Peyer's patch (tissue), 4 donors: ENCODE results near the gene YIF1A. TPM values are rescaled to one million over a fixed set of nuclear protein-coding genes. Genes with fewer than 3 reads are reported as not detected.

Experiments used
- DNase-seq, 3 donors: peaks; one replicate each; pipeline ENCODE4 v3.0.0-alpha.2; 2017 to 2019
- H3K27ac ChIP-seq, 4 donors: fragments of 200-600 bp; sonication (generic); one replicate each; pipeline ENCODE4 v1.5.1; 2016 to 2019
- H3K27me3 ChIP-seq, 2 donors: fragments of 200-600 bp; sonication (generic); one replicate each; pipeline ENCODE4 v1.5.1; 2019
- H3K36me3 ChIP-seq, 3 donors: fragments of 200-600 bp; sonication (generic); one replicate each; pipeline ENCODE4 v1.5.1; 2016 to 2019
- H3K4me1 ChIP-seq, 4 donors: fragments of 200-600 bp; sonication (generic); one replicate each; pipeline ENCODE4 v1.5.1; 2016 to 2019
- H3K4me3 ChIP-seq, 4 donors: fragments of 200-600 bp; sonication (generic); 1 replicate in 3 of 4; 2 replicates in 1 of 4; pipeline ENCODE4 v1.5.1; 2016 to 2019; ENCODE audit warnings: mild to moderate bottlenecking in 1 of 4
- H3K9me3 ChIP-seq, 4 donors: fragments of 200-600 bp; sonication (generic); one replicate each; pipeline ENCODE4 v1.5.1; 2016 to 2019; ENCODE audit warnings: mild to moderate bottlenecking in 1 of 4
- POLR2A ChIP-seq, 2 donors: fragments of 450-650 bp; IDR thresholded peaks; one replicate each; pipeline ENCODE4 v1.5.1; 2017; ENCODE audit warnings: antibody characterized with exemption in 2 of 2, mild to moderate bottlenecking in 2 of 2, moderate library complexity in 2 of 2
- total RNA-seq, 4 donors: library from RNA; depleted of rRNA; stranded (reverse); fragments of >200 nt; gene quantifications; one replicate each; pipeline ENCODE4 v1.1.0, GENCODE V29; 2016
- TF ChIP-seq, protein P1 (sequence below), 6 experiments: fragments of 450-650 bp in 4 of 6; fragments of 200-600 bp in 2 of 6; sonication (generic) in 1 of 6; IDR thresholded peaks; one replicate each; pipeline ENCODE4 v1.5.1; 2017 to 2019; ENCODE audit warnings: antibody characterized with exemption in 6 of 6, mild to moderate bottlenecking in 3 of 6, moderate library complexity in 1 of 6

The YIF1A gene
- total RNA-seq, 4 donors from 2014 or later: 52.0 to 132 (median 115) TPM

DNA sequence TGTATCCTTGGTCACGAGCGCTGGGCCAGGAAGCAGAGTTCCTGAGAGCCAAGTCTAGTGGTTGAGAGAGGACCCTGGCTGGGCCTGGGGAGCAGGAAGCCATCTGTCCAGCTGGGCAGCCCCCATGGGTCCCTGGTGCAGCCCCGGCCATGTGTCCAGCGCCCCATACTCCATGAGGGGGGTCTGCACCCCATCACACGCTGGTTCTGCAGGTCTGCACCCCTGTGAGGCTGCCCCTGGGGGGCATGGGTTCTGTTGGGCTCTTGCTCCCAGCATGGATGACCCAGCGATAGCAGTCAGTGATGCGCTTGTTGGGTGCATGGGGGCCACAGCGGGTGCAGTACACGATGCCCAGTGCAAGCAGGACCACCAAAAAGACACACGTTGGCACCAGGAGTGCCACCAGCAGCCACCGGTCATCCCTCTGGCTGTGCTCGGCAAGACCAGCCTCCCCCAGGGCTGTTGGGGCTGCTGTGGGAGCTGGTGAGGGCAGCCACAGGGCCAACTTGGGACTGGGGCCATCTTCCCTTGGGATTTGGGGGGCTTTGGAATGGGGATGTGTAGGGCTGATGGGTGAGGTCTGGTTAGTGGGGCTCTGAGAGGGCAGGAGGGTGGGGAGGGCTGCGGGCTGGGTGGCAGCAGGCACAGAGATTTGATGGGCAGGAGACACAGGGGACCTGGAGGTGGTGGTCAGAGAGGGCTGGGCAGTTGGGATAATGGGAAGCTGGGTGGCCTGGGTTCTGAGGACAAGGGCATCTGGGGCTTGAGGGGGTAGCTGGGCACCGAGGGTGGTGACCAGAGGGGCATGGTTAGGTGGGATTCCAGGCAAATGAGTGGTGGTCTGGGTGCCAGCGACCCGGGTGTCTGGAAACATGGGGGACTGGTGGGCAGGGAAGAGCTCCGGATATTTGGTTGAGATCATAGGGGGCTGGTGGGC, 25.9 kb upstream of the YIF1A start:
- peak overlapping the region; percentile 6 to 96 (median 92) for H3K27ac ChIP-seq
- no peaks in the 10 kb centered on the region for H3K27me3 ChIP-seq
- DNase-seq: no peak
- TF ChIP-seq, protein P1, sequence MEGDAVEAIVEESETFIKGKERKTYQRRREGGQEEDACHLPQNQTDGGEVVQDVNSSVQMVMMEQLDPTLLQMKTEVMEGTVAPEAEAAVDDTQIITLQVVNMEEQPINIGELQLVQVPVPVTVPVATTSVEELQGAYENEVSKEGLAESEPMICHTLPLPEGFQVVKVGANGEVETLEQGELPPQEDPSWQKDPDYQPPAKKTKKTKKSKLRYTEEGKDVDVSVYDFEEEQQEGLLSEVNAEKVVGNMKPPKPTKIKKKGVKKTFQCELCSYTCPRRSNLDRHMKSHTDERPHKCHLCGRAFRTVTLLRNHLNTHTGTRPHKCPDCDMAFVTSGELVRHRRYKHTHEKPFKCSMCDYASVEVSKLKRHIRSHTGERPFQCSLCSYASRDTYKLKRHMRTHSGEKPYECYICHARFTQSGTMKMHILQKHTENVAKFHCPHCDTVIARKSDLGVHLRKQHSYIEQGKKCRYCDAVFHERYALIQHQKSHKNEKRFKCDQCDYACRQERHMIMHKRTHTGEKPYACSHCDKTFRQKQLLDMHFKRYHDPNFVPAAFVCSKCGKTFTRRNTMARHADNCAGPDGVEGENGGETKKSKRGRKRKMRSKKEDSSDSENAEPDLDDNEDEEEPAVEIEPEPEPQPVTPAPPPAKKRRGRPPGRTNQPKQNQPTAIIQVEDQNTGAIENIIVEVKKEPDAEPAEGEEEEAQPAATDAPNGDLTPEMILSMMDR (IDR thresholded peaks at IDR 0.05): no peak
- no peak for TF ChIP-seq POLR2A (IDR thresholded peaks at IDR 0.05)
- peaks cover 4 to 53% (median 24%) of the 10 kb centered on the region in 4 donors for H3K4me1 ChIP-seq
- H3K36me3 ChIP-seq: no peaks in the 10 kb centered on the region
- peak overlapping the region in 1 of 4 donors; percentile 0 for H3K4me3 ChIP-seq
- H3K9me3 ChIP-seq: no peaks in the 10 kb centered on the region

DNA sequence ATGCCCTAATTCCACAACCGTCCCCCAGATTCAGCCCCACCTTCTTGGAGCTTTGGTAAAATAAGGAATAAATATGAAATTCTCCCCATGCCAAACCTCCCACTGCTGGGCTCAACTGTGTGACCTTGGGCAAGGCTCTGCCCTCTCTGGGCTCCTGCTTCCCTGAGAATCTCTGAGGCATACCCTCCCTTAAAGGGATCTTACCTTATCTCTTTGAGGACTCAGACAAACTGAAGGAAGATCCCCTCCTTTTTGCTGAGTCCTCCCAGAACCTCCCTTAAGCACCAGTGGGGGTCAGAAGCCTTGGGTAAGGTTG, 25.2 kb upstream of the YIF1A start:
- Histone ChIP-seq H3K4me1 (peaks cover 4 to 50% (median 24%) of the 10 kb centered on the region in 4 donors), H3K9me3 (no peaks in the 10 kb centered on the region), H3K36me3 (no peaks in the 10 kb centered on the region), H3K27ac (peak overlapping the region in 3 of 4 donors; percentile 91 to 96 (median 92)), H3K27me3 (no peaks in the 10 kb centered on the region), H3K4me3 (peak overlapping the region in 1 of 4 donors; percentile 53)
- TF ChIP-seq, protein P1 (IDR thresholded peaks at IDR 0.05): no peak
- DNase-seq: no peak

- Histone ChIP-seq H3K9me3 (no peaks in the 10 kb centered on the region), H3K4me3 (peak overlapping the region; percentile 26 to 59 (median 53)), H3K4me1 (peaks cover 4 to 44% (median 20%) of the 10 kb centered on the region in 4 donors), H3K27ac (peak overlapping the region; percentile 88 to 96 (median 92)), H3K27me3 (no peaks in the 10 kb centered on the region), H3K36me3 (no peaks in the 10 kb centered on the region)
- no peak for DNase-seq
- TF ChIP-seq, protein P1 (IDR thresholded peaks at IDR 0.05): no peak
- no peak for TF ChIP-seq POLR2A (IDR thresholded peaks at IDR 0.05)
Measured at GRCh38 chr11:66313321-66314185, 24.6 kb upstream of the YIF1A start.

DNA sequence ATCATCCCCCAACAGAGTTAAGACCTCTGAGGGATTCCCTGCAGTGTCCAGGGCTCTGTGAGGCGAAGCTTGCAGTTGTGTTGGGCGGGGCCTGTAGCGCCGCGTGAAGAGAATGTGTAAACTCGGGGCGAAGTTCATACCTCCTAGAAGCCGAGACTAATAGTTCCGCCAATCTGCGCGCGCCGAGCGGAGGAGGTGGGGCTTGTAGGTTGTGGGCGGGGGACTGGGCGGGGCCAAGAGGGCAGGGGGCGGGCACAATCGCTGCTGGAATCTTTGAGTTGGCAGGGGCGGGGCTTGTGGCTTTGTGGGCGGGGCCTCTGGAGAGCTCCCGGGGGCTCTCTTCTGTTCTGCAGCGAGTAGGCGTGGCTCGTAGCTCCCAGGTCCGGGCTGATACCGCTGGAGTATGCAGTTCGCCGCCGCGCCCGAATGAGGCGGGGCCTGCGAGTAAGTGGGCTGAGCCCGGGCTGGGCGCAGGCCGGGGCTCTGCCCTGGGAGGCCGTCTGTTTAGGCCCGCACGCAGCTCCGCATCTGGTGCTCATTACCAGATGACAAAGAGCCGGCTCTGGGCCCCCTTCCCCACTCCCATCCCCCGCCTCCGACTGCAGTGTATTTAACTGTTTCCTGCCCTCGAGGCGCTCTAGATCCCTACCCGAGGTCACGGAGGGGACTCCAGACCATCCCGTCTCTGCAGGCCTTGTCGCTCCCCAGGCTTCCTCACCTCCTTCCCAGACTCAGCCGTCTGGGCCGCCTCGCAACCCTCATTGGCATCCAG, 23.8 kb upstream of the YIF1A start:
- Histone ChIP-seq H3K4me1 (peaks cover 4 to 36% (median 12%) of the 10 kb centered on the region in 4 donors), H3K36me3 (no peaks in the 10 kb centered on the region), H3K27me3 (no peaks in the 10 kb centered on the region), H3K9me3 (no peaks in the 10 kb centered on the region), H3K4me3 (peak overlapping the region; percentile 32 to 59 (median 53)), H3K27ac (peak overlapping the region; percentile 88 to 96 (median 92))
- TF ChIP-seq, protein P1 (IDR thresholded peaks at IDR 0.05): peak in 1 of 6 experiments; percentile 5
- TF ChIP-seq POLR2A (IDR thresholded peaks at IDR 0.05): no peak
- peak; percentile 100 for DNase-seq
